GM12878 (cell line): ENCODE results near the gene HYAL4. TPM values are rescaled to one million over a fixed set of nuclear protein-coding genes. Genes with fewer than 3 reads are reported as not detected.

Experiments
- ATAC-seq: fragments of 200-7000 bp; cut with Tn5 transposase; 3 replicates; pipeline ENCODE4 v1.9.1; 2020; ENCODE audit warnings: mild to moderate bottlenecking, moderate library complexity
- BruUV-seq: library from RNA; stranded (reverse); fragments of 400-500 nt; replicated peaks from 2 replicates; lab custom pipeline; 2021; lab: Mats Ljungman, UMichigan
- CTCF ChIA-PET: fragments of 300-600 bp; sonication (Branson Sonifier 250); formaldehyde crosslinking; extraction: SDS; loops from one replicate; lab custom pipeline; 2021; ENCODE audit warnings: inconsistent platforms; lab: Yijun Ruan, JAX
- POLR2A ChIA-PET: fragments of 350-600 bp; formaldehyde crosslinking; extraction: SDS; loops from one replicate; lab custom pipeline; 2021; ENCODE audit warnings: inconsistent platforms; lab: Charles Lee
- RAD21 ChIA-PET: fragments of 300-600 bp; sonication (Branson Sonifier 250); formaldehyde crosslinking; loops from one replicate; lab custom pipeline; 2023; ENCODE audit warnings: antibody characterized with exemption; ENCODE audit not compliant: unreplicated experiment; lab: Charles Lee
- SMC1A ChIA-PET: fragments of 300-600 bp; sonication (Branson Sonifier 250); formaldehyde crosslinking; loops from one replicate; lab custom pipeline; 2023; ENCODE audit not compliant: unreplicated experiment, uncharacterized antibody; lab: Charles Lee
- DNase-seq: peaks from one replicate; pipeline ENCODE4 v3.0.0-alpha.2; 2011; ENCODE audit warnings: low read depth, low spot score
- FAIRE-seq: peaks from 3 replicates; lab custom pipeline; 2011; peaks lifted over from hg19 to GRCh38; lab: Jason Lieb, UNC
- H2AFZ ChIP-seq: 2 replicates; pipeline ENCODE4 v1.6.0; 2011; ENCODE audit warnings: low read depth, low read length, control low read depth; ENCODE audit not compliant: control insufficient read depth
- H3K27ac ChIP-seq: 2 replicates; pipeline ENCODE4 v1.5.1; 2011; ENCODE audit warnings: control low read depth; ENCODE audit not compliant: control insufficient read depth, insufficient read depth
- H3K27me3 ChIP-seq, 2 experiments: replicated peaks in 1 of 2; 2 replicates each; pipeline versions ENCODE4 v1.6.0 to v1.6.1; 2011; ENCODE audit warnings: low read length in 1 of 2; ENCODE audit not compliant: control insufficient read depth in 2 of 2, insufficient read depth in 2 of 2
- H3K36me3 ChIP-seq, 2 experiments: 2 replicates each; pipeline ENCODE4 v1.5.1; 2011; ENCODE audit warnings: low read length in 1 of 2; ENCODE audit not compliant: control insufficient read depth in 2 of 2, insufficient read depth in 2 of 2
- H3K4me1 ChIP-seq: 2 replicates; pipeline ENCODE4 v1.6.1; 2011; ENCODE audit warnings: mild to moderate bottlenecking, low read length, moderate library complexity, mixed read lengths; ENCODE audit not compliant: control insufficient read depth, insufficient read depth
- H3K4me2 ChIP-seq: 2 replicates; pipeline ENCODE4 v1.6.0; 2011; ENCODE audit warnings: control low read depth; ENCODE audit not compliant: control insufficient read depth, insufficient read depth
- H3K4me3 ChIP-seq: fragments of 200-600 bp; sonication (generic); 2 replicates; pipeline ENCODE4 v1.5.1; 2016
- H3K79me2 ChIP-seq: 2 replicates; pipeline ENCODE4 v1.6.0; 2011; ENCODE audit warnings: low read length; ENCODE audit not compliant: control insufficient read depth, insufficient read depth
- H3K9ac ChIP-seq: 2 replicates; pipeline ENCODE4 v1.8.0; 2011; ENCODE audit warnings: low read length, control low read depth, mixed read lengths; ENCODE audit not compliant: control insufficient read depth, insufficient read depth
- H3K9me3 ChIP-seq: replicated peaks from 3 replicates; pipeline ENCODE4 v1.5.1; 2011; ENCODE audit warnings: mild to moderate bottlenecking, low read length; ENCODE audit not compliant: control insufficient read depth, insufficient read depth
- H4K20me1 ChIP-seq: 2 replicates; pipeline ENCODE4 v1.6.0; 2011; ENCODE audit not compliant: control insufficient read depth, insufficient read depth
- CREB1 ChIP-seq: IDR thresholded peaks from 2 replicates; pipeline ENCODE4 v1.6.1; 2012; ENCODE audit warnings: low read depth, mild to moderate bottlenecking, inconsistent platforms
- IKZF2 ChIP-seq, 2 experiments: fragments of 450-650 bp; IDR thresholded peaks; 2 replicates each; pipeline ENCODE4 v1.6.1; 2017; ENCODE audit warnings: mild to moderate bottlenecking in 2 of 2, moderate library complexity in 2 of 2
- STAT3 ChIP-seq: IDR thresholded peaks from 2 replicates; pipeline ENCODE4 v1.6.1; 2011; ENCODE audit warnings: low read depth, low read length, improper control_type of control experiment
- WGBS: methylation state at CpG from one replicate; pipeline ENCODE4 v1.1.6; 2016; ENCODE audit warnings: low lambda C conversion rate; ENCODE audit not compliant: insufficient replicate concordance, insufficient coverage; ENCODE audit errors: missing lambda C conversion rate; 5-methylcytosine and 5-hydroxymethylcytosine counted together
- in situ Hi-C: fragments of 300-500 bp; cut with MboI; formaldehyde crosslinking; loops from 9 replicates; pipeline ENCODE4 v1.14.3; 2018; ENCODE audit warnings: mixed read lengths
- intact Hi-C: fragments of 100-400 bp; cut with micrococcal nuclease; formaldehyde crosslinking; loops from one replicate; pipeline ENCODE4 v1.14.2; 2022; ENCODE audit not compliant: unreplicated experiment
- polyA plus RNA-seq, 11 experiments: library from polyadenylated mRNA; depleted of rRNA in 4 of 11; unstranded in 6 of 11; stranded (reverse) in 5 of 11; fragments of >200 nt; fragmentation: Nextera tagmentation in 4 of 11; fragmentation: Illumina TruSeq in 1 of 11; extraction: Ambion mirVana in 4 of 11; extraction: Trizol in 1 of 11; gene quantifications; 1 replicate in 1 of 11; 2 replicates in 10 of 11; pipeline versions ENCODE4 v1.2.1 to v1.2.3, GENCODE V29; 2011 to 2016; ENCODE audit warnings: inconsistent platforms in 2 of 11, missing spikeins in 2 of 11, low read depth in 1 of 11
- total RNA-seq, 4 experiments: library from RNA; depleted of rRNA in 3 of 4; stranded (reverse); fragments of >200 nt in 3 of 4; fragmentation: Illumina TruSeq in 1 of 4; extraction: Trizol in 1 of 4; gene quantifications; 2 replicates each; pipeline versions ENCODE4 v1.2.1 to v1.2.3, GENCODE V29; 2013 to 2021
- TF ChIP-seq, protein P1 (sequence below): fragments of 450-650 bp; IDR thresholded peaks from 2 replicates; pipeline ENCODE4 v1.6.1; 2017; ENCODE audit warnings: mild to moderate bottlenecking, moderate library complexity
- TF ChIP-seq, protein P2 (sequence below): IDR thresholded peaks from 2 replicates; pipeline ENCODE4 v1.6.1; 2011; ENCODE audit warnings: mild to moderate bottlenecking, low read depth, low read length, moderate library complexity; ENCODE audit not compliant: insufficient replicate concordance
- TF ChIP-seq, protein P3 (sequence below): fragments of 450-650 bp; IDR thresholded peaks from 2 replicates; pipeline ENCODE4 v1.6.1; 2017; ENCODE audit warnings: low read depth, mild to moderate bottlenecking, moderate library complexity
- TF ChIP-seq, protein P4 (sequence below): IDR thresholded peaks from 2 replicates; pipeline ENCODE4 v1.6.1; 2012; ENCODE audit warnings: improper control_type of control experiment, low read depth, low read length; ENCODE audit not compliant: insufficient replicate concordance

The HYAL4 gene
- total and polyA plus RNA-seq, 10 of the 15 experiments (the other 5 are each of a cell fraction or from before 2014, with no cell fraction given): 0.14 to 0.88 (median 0.26) TPM; not detected in 1

DNA sequence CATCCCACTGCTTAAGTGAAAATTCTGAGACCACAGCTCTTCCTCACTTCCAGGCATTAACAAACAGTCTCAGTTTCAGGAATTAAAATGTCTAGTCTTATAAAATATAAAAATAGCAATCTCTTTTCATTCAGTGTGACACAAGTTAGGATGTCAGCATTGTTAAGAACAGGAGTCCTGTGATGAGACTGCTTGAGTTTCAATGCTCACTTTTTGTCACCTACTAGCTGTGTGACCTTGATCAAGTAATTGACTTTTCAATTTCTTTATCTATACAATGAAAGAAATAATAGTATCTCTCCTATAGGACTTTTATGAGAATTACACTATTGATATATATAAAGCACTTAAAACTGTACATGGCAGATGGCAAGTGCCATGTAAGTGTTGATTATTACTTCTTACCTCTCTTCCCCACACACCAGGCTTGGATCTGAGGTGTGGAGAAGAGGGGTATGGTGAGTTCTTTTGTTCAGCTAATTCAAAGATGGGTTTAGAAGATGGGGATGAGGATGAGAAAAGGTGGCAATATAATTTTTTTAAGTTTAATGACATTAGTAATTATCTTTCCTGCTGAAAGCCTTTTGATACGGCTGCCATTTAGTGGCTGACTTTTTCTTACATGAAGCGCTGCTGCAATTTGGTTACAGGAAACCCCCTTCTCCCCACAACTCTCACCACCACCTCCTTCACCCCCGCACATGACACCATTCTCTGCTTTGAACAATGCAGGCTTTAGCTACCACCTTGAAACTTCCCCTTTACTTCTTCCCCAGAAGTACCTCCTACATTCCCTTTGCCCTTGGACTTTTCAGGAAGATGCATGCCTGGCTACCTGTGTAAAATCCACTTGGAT lies 20.8 kb upstream of the HYAL4 start (continued):
- TF ChIP-seq, protein P1, sequence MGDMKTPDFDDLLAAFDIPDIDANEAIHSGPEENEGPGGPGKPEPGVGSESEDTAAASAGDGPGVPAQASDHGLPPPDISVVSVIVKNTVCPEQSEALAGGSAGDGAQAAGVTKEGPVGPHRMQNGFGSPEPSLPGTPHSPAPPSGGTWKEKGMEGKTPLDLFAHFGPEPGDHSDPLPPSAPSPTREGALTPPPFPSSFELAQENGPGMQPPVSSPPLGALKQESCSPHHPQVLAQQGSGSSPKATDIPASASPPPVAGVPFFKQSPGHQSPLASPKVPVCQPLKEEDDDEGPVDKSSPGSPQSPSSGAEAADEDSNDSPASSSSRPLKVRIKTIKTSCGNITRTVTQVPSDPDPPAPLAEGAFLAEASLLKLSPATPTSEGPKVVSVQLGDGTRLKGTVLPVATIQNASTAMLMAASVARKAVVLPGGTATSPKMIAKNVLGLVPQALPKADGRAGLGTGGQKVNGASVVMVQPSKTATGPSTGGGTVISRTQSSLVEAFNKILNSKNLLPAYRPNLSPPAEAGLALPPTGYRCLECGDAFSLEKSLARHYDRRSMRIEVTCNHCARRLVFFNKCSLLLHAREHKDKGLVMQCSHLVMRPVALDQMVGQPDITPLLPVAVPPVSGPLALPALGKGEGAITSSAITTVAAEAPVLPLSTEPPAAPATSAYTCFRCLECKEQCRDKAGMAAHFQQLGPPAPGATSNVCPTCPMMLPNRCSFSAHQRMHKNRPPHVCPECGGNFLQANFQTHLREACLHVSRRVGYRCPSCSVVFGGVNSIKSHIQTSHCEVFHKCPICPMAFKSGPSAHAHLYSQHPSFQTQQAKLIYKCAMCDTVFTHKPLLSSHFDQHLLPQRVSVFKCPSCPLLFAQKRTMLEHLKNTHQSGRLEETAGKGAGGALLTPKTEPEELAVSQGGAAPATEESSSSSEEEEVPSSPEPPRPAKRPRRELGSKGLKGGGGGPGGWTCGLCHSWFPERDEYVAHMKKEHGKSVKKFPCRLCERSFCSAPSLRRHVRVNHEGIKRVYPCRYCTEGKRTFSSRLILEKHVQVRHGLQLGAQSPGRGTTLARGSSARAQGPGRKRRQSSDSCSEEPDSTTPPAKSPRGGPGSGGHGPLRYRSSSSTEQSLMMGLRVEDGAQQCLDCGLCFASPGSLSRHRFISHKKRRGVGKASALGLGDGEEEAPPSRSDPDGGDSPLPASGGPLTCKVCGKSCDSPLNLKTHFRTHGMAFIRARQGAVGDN: no peak
- TF ChIP-seq, protein P2, sequence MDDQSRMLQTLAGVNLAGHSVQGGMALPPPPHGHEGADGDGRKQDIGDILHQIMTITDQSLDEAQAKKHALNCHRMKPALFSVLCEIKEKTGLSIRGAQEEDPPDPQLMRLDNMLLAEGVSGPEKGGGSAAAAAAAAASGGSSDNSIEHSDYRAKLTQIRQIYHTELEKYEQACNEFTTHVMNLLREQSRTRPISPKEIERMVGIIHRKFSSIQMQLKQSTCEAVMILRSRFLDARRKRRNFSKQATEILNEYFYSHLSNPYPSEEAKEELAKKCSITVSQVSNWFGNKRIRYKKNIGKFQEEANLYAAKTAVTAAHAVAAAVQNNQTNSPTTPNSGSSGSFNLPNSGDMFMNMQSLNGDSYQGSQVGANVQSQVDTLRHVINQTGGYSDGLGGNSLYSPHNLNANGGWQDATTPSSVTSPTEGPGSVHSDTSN: no peak
- no peak for TF ChIP-seq STAT3

DNA sequence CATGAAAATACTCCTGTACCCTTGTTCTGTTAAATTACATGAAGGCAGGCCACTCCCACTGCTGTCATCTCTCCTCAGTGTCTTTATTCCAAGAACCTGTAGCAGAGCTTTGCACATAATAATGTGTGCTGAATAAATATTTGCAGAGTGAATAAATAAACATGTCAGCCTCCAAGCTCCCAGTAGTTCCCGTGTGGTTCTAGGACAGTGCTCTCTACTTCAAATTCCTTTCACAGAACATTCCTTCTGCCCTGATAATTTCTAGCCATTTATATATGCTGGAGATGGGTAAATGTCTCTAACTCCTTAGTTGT lies 20.3 kb upstream of the HYAL4 start:
- 0 out of 2 replicates have a peak, but pooled peaks have one; percentile 1 for TF ChIP-seq CREB1
- TF ChIP-seq, protein P3, sequence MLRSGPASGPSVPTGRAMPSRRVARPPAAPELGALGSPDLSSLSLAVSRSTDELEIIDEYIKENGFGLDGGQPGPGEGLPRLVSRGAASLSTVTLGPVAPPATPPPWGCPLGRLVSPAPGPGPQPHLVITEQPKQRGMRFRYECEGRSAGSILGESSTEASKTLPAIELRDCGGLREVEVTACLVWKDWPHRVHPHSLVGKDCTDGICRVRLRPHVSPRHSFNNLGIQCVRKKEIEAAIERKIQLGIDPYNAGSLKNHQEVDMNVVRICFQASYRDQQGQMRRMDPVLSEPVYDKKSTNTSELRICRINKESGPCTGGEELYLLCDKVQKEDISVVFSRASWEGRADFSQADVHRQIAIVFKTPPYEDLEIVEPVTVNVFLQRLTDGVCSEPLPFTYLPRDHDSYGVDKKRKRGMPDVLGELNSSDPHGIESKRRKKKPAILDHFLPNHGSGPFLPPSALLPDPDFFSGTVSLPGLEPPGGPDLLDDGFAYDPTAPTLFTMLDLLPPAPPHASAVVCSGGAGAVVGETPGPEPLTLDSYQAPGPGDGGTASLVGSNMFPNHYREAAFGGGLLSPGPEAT: peak; percentile 15; the same call in 1 of the 2 replicates
- TF ChIP-seq, protein P4, sequence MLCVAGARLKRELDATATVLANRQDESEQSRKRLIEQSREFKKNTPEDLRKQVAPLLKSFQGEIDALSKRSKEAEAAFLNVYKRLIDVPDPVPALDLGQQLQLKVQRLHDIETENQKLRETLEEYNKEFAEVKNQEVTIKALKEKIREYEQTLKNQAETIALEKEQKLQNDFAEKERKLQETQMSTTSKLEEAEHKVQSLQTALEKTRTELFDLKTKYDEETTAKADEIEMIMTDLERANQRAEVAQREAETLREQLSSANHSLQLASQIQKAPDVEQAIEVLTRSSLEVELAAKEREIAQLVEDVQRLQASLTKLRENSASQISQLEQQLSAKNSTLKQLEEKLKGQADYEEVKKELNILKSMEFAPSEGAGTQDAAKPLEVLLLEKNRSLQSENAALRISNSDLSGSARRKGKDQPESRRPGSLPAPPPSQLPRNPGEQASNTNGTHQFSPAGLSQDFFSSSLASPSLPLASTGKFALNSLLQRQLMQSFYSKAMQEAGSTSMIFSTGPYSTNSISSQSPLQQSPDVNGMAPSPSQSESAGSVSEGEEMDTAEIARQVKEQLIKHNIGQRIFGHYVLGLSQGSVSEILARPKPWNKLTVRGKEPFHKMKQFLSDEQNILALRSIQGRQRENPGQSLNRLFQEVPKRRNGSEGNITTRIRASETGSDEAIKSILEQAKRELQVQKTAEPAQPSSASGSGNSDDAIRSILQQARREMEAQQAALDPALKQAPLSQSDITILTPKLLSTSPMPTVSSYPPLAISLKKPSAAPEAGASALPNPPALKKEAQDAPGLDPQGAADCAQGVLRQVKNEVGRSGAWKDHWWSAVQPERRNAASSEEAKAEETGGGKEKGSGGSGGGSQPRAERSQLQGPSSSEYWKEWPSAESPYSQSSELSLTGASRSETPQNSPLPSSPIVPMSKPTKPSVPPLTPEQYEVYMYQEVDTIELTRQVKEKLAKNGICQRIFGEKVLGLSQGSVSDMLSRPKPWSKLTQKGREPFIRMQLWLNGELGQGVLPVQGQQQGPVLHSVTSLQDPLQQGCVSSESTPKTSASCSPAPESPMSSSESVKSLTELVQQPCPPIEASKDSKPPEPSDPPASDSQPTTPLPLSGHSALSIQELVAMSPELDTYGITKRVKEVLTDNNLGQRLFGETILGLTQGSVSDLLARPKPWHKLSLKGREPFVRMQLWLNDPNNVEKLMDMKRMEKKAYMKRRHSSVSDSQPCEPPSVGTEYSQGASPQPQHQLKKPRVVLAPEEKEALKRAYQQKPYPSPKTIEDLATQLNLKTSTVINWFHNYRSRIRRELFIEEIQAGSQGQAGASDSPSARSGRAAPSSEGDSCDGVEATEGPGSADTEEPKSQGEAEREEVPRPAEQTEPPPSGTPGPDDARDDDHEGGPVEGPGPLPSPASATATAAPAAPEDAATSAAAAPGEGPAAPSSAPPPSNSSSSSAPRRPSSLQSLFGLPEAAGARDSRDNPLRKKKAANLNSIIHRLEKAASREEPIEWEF: no peak
- peak in 1 of 2 experiments; percentile 49; a peak in 2 of 4 replicates for TF ChIP-seq IKZF2 (IDR thresholded peaks at IDR 0.05)
- Histone ChIP-seq H3K27ac (peak overlapping the region; percentile 58), H3K4me1 (peaks cover 11% of the 10 kb centered on the region), H3K36me3 (no peaks in the 10 kb centered on the region), H3K79me2 (no peaks in the 10 kb centered on the region), H4K20me1 (no peaks in the 10 kb centered on the region), H3K9ac (no peak overlapping the region), H2AFZ (peak overlapping the region; percentile 61), H3K27me3 (no peaks in the 10 kb centered on the region), H3K4me3 (no peak overlapping the region), H3K4me2 (peak overlapping the region; percentile 75; the same call in 1 of the 2 replicates), H3K9me3 (no peaks in the 10 kb centered on the region)
- ATAC-seq (peak; percentile 57), FAIRE-seq (no peak), DNase-seq (no peak)
- RAD21 ChIA-PET: interaction anchor here (1.2 to 2.4 kb wide), 8 partner anchors 10 to 76 kb away, joined by 3 to 12 read pairs (median 7); partner anchors contain the start of gene WASL
- 94% methylated on average over 1 of the region's 1 CpG for WGBS
- SMC1A ChIA-PET: interaction anchor here (0.7 to 3.7 kb wide), 15 partner anchors 10 to 200 kb away, joined by 3 to 26 read pairs (median 4); partner anchors contain the start of gene HYAL4
- CTCF ChIA-PET: interaction anchor here (1.1 to 6.8 kb wide), 6 partner anchors 10 to 48 kb away, joined by 3 to 46 read pairs (median 4); no protein-coding TSS in a partner anchor
- POLR2A ChIA-PET: interaction anchor here (0.5 to 2.1 kb wide), 3 partner anchors 20 to 76 kb away, joined by 4 to 10 read pairs (median 5); partner anchors contain the start of genes HYAL4 and WASL
- in situ Hi-C loops: no loop called here
- intact Hi-C loops: no loop called here
- BruUV-seq: no TSS peak
